Right cardiac atrium (tissue), 5 donors: Measurements from ENCODE around the gene NINJ2. TPM values are rescaled to one million over a fixed set of nuclear protein-coding genes. Genes with fewer than 3 reads are reported as not detected.

Experiments used
- ATAC-seq, 2 donors: fragments of 200-7000 bp; cut with Tn5 transposase; one replicate each; pipeline versions ENCODE4 v1.8.0 to v1.9.1; 2020; ENCODE audit warnings: moderate library complexity in 2 of 2, mild to moderate bottlenecking in 1 of 2
- DNase-seq, 3 donors: peaks; one replicate each; pipeline ENCODE4 v3.0.0-alpha.2; 2020
- H3K27ac ChIP-seq: one replicate; pipeline ENCODE4 v1.5.1; 2013; ENCODE audit warnings: mild to moderate bottlenecking, low read length, control low read depth, moderate library complexity
- H3K27me3 ChIP-seq: one replicate; pipeline ENCODE4 v1.6.1; 2013; ENCODE audit not compliant: control insufficient read depth, insufficient read depth
- H3K4me1 ChIP-seq: one replicate; pipeline ENCODE4 v1.6.1; 2013; ENCODE audit warnings: low read length; ENCODE audit not compliant: control insufficient read depth, insufficient read depth
- H3K4me3 ChIP-seq: one replicate; pipeline ENCODE4 v1.5.1; 2013; ENCODE audit warnings: low read length, control low read depth
- H3K9me3 ChIP-seq: one replicate; pipeline ENCODE4 v1.6.1; 2013; ENCODE audit warnings: low read length; ENCODE audit not compliant: control insufficient read depth
- WGBS: extraction: QIAGEN DNeasy Blood & Tissue Kit; methylation state at CpG from one replicate; pipeline ENCODE4 v1.1.7; 2013; 5-methylcytosine and 5-hydroxymethylcytosine counted together
- intact Hi-C, 4 donors: fragments of 100-400 bp; cut with DNase I; formaldehyde crosslinking; loops; one replicate each; pipeline versions ENCODE4 v1.11.0 to v1.14.0; 2022 to 2023
- polyA plus RNA-seq: library from polyadenylated mRNA; stranded (reverse); fragments of 200-250 nt; gene quantifications from one replicate; pipeline ENCODE4 v1.2.3, GENCODE V29; 2013
- total RNA-seq, 4 donors: library from RNA; stranded (reverse); fragmentation: NEBNext Ultra II Directional; extraction: Animal tissue kit (Norgen Biotek cat#: 25700); gene quantifications; one replicate each; pipeline ENCODE4 v1.2.1, GENCODE V29; 2021
- donor health status: healthy with polysubstance abuse.
- donor health status: DM: no; HTN: yes; CAD: no.
- donor health status: DM: no; HTN: no; CAD: no.
- donor health status: DM: no; HTN: yes; CAD: no; lungs with severe emphysema.
- donor health status: DM: yes; HTN: yes; CAD: no.

Gene NINJ2
- total and polyA plus RNA-seq, 5 donors: 3.6 to 7.4 (median 5.5) TPM

- ATAC-seq (no peak), DNase-seq (no peak)
- H3K27ac ChIP-seq: no peak overlapping the region
- H3K9me3 ChIP-seq: no peaks in the 10 kb centered on the region
- 93% methylated on average over 7 of the region's 7 CpGs for WGBS
- H3K27me3 ChIP-seq: no peaks in the 10 kb centered on the region
- intact Hi-C loops: no loop called here
- no peaks in the 10 kb centered on the region for H3K4me1 ChIP-seq
- H3K4me3 ChIP-seq: no peak overlapping the region
These were observed 30.8 kb upstream of the NINJ2 start for GRCh38 chr12:693934-694533.

DNA sequence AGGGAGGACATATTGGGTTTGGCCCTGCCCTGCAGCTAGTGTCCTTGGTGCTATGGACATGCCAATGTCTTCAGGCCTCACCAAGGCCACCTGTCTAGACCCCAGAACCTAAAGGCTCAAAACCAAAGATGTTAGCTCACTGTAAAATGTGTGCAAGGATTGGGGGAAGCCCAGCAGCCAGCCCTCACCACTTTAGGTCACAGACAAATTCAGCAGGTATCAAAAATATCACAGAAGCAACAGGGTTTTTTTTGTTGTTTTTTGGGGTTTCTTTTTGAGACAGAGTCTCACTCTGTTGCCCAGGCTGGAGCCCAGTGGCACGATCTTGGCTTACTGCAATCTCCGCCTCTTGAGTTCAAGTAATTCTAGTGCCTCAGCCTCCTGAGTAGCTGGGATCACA is 29.0 kb upstream of the NINJ2 start:
- 64% methylated on average over 2 of the region's 2 CpGs for WGBS
- Histone ChIP-seq H3K27ac (no peak overlapping the region), H3K9me3 (no peaks in the 10 kb centered on the region), H3K4me1 (no peaks in the 10 kb centered on the region), H3K4me3 (no peak overlapping the region), H3K27me3 (no peaks in the 10 kb centered on the region)
- no peak for DNase-seq
- intact Hi-C loops: no loop called here
- no peak for ATAC-seq

DNA sequence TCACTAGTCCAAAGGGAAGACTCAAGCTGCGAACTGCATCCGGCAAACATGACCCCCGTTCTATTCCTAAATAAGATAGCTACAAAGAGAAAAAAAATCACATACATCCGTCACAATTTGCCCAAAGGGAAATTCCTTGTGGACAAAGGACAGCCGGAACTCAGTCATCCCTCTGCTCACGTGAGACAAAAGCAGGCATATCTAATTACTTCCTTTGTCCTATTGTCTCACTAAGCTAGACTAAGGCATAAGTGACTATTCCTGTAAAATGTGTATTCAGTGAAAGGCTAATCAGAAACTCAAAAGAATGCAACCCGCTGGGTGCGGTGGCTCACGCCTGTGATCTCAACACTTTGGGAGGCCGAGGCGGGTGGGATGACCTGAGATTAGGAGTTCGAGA is 27.2 kb upstream of the NINJ2 start:
- no peaks in the 10 kb centered on the region for H3K4me1 ChIP-seq
- ATAC-seq (peak in 1 of 2 donors; percentile 64), DNase-seq (no peak)
- intact Hi-C loops: no loop called here
- peak overlapping the region; percentile 44 for H3K27ac ChIP-seq
- H3K9me3 ChIP-seq: no peaks in the 10 kb centered on the region
- no peaks in the 10 kb centered on the region for H3K27me3 ChIP-seq
- 71% methylated on average over 12 of the region's 12 CpGs for WGBS
- no peak overlapping the region for H3K4me3 ChIP-seq

GRCh38 chr12:685388-685787 is 22.1 kb upstream of the NINJ2 start:
- Histone ChIP-seq H3K9me3 (no peaks in the 10 kb centered on the region), H3K4me3 (no peak overlapping the region), H3K27me3 (no peaks in the 10 kb centered on the region), H3K4me1 (no peaks in the 10 kb centered on the region), H3K27ac (no peak overlapping the region)
- peak in 1 of 3 donors; percentile 64 for DNase-seq
- intact Hi-C loops: no loop called here
- ATAC-seq: peak; percentile 43 to 58
- WGBS: 20% methylated on average over 3 of the region's 3 CpGs

GRCh38 chr12:684416-684815 is 21.2 kb upstream of the NINJ2 start:
- WGBS: 60% methylated on average over 4 of the region's 4 CpGs
- no peak overlapping the region for H3K27ac ChIP-seq

DNA sequence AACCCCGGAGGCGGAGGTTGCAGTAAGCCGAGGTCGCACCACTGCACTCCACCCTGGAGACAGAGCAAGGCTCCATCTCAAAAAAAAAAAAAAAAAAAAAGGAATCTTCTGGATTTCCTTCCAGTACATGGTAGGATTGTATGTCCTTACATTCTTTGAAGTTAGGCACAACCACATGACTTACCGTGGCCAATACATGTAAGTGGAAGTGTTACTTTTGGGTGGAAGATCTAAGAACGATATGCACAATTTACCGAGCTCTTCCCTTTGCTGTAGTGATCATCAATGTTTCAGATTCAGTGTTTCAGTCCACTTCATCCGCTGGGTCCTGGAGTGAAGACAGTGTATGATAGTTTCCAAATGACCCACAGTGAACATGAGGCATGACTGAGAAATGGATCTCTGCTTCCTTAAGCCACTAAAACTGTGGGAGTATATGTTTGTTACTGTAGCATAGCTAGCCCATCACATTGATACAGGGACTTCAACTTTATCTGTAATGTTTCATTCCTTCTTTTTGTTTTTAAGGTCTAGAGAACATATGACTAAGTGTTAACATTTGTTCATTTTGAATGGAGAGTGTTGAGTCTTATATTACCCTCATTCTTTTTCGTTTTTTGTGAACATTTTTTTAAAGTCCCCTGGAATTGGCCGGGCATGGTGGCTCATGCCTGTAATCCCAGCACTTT is 18.5 kb upstream of the NINJ2 start:
- H3K27me3 ChIP-seq: no peaks in the 10 kb centered on the region
- no peaks in the 10 kb centered on the region for H3K9me3 ChIP-seq
- no peak overlapping the region for H3K27ac ChIP-seq
- no peak for DNase-seq
- no peak overlapping the region for H3K4me3 ChIP-seq
- intact Hi-C loops: no loop called here
- H3K4me1 ChIP-seq: peaks cover 2% of the 10 kb centered on the region
- 94% methylated on average over 10 of the region's 10 CpGs for WGBS
- ATAC-seq: no peak

More at GRCh38 chr12:684416-684815, 21.2 kb upstream of the NINJ2 start:
- Histone ChIP-seq H3K9me3 (no peaks in the 10 kb centered on the region), H3K4me1 (no peaks in the 10 kb centered on the region), H3K27me3 (no peaks in the 10 kb centered on the region), H3K4me3 (no peak overlapping the region)
- intact Hi-C loops: no loop called here
- ATAC-seq: no peak
- no peak for DNase-seq

GRCh38 chr12:678747-679712 is 15.8 kb upstream of the NINJ2 start:
- WGBS: 90% methylated on average over 17 of the region's 17 CpGs
- Histone ChIP-seq H3K4me3 (no peak overlapping the region), H3K4me1 (peaks cover 2% of the 10 kb centered on the region), H3K27me3 (no peaks in the 10 kb centered on the region), H3K27ac (no peak overlapping the region), H3K9me3 (no peaks in the 10 kb centered on the region)
- DNase-seq (no peak), ATAC-seq (no peak)
- intact Hi-C loops: no loop called here

DNA sequence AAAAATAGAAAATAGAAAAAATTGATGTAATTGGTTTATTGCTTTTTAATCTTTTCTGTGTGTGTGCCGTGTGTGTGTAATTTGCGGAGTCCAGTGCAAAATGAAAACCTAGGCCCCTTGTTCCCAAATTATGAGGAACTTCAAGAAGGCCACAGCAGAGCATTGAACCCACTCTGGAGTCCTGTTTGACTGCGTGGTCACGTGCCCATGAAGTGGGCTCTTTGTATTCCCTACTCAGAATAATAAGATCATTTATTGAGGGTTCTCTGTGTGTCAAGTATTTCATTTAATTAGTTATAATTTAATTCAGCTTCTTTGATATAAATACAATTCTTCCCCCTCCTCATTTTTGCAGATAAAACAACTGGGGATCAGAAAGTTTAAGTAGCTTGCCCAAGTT is 12.3 kb upstream of the NINJ2 start:
- WGBS: 93% methylated on average over 4 of the region's 4 CpGs
- Histone ChIP-seq H3K27ac (no peak overlapping the region), H3K4me3 (no peak overlapping the region), H3K9me3 (no peaks in the 10 kb centered on the region), H3K27me3 (no peaks in the 10 kb centered on the region), H3K4me1 (peaks cover 2% of the 10 kb centered on the region)
- DNase-seq: no peak
- no peak for ATAC-seq
- intact Hi-C loops: no loop called here

DNA sequence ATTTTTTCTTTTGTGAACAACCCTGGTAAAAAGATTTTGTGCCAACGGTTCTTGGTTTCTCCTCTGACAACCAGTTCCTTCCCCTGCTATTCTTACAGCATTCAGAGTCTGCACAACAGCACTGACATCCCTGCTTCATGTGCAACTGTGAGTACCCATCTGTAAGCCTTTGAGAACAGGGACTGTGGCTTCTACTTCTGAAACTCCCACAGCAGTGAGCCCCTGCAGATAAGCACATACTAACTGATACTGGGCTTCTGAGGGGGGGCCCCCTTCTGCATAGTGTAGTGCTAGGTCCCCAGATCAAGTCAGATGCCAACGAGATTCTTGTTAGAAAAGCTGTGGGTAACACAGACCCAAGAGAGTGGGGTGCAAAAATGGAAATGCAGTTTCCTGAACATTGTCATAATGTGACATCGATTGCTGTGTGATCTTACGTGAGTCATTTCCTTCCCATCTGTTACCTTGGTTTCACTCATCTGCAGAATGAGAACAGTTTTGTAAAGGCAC is 11.1 kb upstream of the NINJ2 start:
- no peak overlapping the region for H3K27ac ChIP-seq
- H3K27me3 ChIP-seq: no peaks in the 10 kb centered on the region
- intact Hi-C loops: no loop called here
- WGBS: 58% methylated on average over 4 of the region's 4 CpGs
- DNase-seq (no peak), ATAC-seq (no peak)
- H3K4me1 ChIP-seq: peaks cover 2% of the 10 kb centered on the region
- no peak overlapping the region for H3K4me3 ChIP-seq
- no peaks in the 10 kb centered on the region for H3K9me3 ChIP-seq

DNA sequence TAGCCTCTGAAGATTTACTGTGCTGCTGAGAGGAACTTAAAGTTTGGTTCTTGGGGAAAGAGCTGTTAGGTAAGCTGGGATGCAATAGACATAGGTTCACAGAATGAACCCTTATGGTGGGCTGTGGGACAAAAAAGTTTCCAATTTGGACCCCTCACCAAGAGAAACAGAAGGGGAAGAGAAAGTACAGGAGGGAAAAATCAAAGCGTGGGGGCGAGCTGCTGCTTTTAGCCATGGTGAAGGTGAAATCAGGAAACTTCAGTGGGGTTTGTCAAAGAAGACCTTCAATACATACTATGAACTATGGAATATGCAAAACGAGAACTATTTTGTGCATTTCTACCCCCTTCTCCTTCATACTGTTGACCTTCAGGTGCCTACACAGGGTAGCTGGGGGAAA is 10.6 kb upstream of the NINJ2 start:
- Histone ChIP-seq H3K27me3 (no peaks in the 10 kb centered on the region), H3K9me3 (no peaks in the 10 kb centered on the region), H3K4me1 (peaks cover 2% of the 10 kb centered on the region), H3K4me3 (no peak overlapping the region), H3K27ac (no peak overlapping the region)
- 87% methylated on average over 3 of the region's 3 CpGs for WGBS
- intact Hi-C loops: no loop called here
- no peak for ATAC-seq
- DNase-seq: no peak

DNA sequence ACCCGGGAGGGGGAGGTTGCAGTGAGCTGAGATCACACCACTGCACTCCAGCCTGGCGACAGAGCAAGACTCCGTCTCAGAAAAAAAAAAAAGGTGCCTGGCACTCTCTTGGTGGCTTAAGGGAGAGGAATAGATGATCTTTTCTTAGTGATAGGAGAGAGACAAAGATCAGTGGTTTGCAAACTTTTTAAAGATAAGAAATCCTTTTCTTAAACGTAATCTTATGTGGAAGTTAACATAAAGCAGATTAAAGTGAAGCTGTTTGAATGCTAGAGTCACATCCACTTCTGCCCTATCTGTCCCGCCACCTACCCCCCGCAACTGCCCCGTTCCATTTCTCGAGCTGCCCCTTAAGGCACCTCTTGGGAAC is 6.3 kb upstream of the NINJ2 start:
- no peak for DNase-seq
- Histone ChIP-seq H3K4me1 (peaks cover 2% of the 10 kb centered on the region), H3K4me3 (no peak overlapping the region), H3K9me3 (no peaks in the 10 kb centered on the region), H3K27me3 (no peaks in the 10 kb centered on the region), H3K27ac (no peak overlapping the region)
- intact Hi-C loops: loop anchor here in 1 of 4 donors (10.0 kb wide), 1 partner anchor 75 kb away; no protein-coding TSS in a partner anchor
- no peak for ATAC-seq
- WGBS: 89% methylated on average over 8 of the region's 8 CpGs
